Endothelial cell of umbilical vein (primary cell): ENCODE measurements around the gene KIAA1210. TPM values are rescaled to one million over a fixed set of nuclear protein-coding genes. Genes with fewer than 3 reads are reported as not detected.

ENCODE experiments used
- BruUV-seq: library from RNA; stranded (reverse); fragments of 400-500 nt; replicated peaks from 2 replicates; lab custom pipeline; 2021; lab: Mats Ljungman, UMichigan
- CTCF ChIA-PET: fragments of 300-600, 350-600 bp; sonication (Branson Sonifier 250); formaldehyde crosslinking; loops from one replicate; lab custom pipeline; 2021; ENCODE audit warnings: antibody characterized with exemption, inconsistent platforms; lab: Charles Lee
- POLR2A ChIA-PET: fragments of 300-600, 350-600 bp; sonication (Branson Sonifier 250); formaldehyde crosslinking; loops from one replicate; lab custom pipeline; 2021; ENCODE audit warnings: antibody characterized with exemption, inconsistent platforms; lab: Charles Lee
- DNase-seq: peaks from one replicate; pipeline ENCODE4 v3.0.0-alpha.2; 2011; ENCODE audit warnings: low read depth, low spot score
- FAIRE-seq: peaks from 2 replicates; lab custom pipeline; 2011; peaks lifted over from hg19 to GRCh38; lab: Jason Lieb, UNC
- H2AFZ ChIP-seq: 2 replicates; pipeline ENCODE4 v1.6.0; 2012; ENCODE audit warnings: low read depth, low read length, control low read depth, inconsistent platforms
- H3K27ac ChIP-seq: 2 replicates; pipeline ENCODE4 v1.5.1; 2011; ENCODE audit warnings: low read depth, mild to moderate bottlenecking, control low read depth, low read length, moderate library complexity; ENCODE audit not compliant: insufficient read depth
- H3K27me3 ChIP-seq, 2 experiments: 2 replicates each; pipeline versions ENCODE4 v1.6.0 to v1.6.1; 2011; ENCODE audit warnings: low read length in 2 of 2, mixed read lengths in 1 of 2; ENCODE audit not compliant: control insufficient read depth in 2 of 2, insufficient read depth in 2 of 2
- H3K36me3 ChIP-seq, 2 experiments: 2 replicates in 1 of 2; 3 replicates in 1 of 2; pipeline ENCODE4 v1.5.1; 2011; ENCODE audit warnings: low read length in 2 of 2, mild to moderate bottlenecking in 1 of 2, moderate library complexity in 1 of 2; ENCODE audit not compliant: control insufficient read depth in 2 of 2, insufficient read depth in 2 of 2; ENCODE audit errors: extremely low read depth in 1 of 2
- H3K4me1 ChIP-seq: 3 replicates; pipeline ENCODE4 v1.5.1; 2011; ENCODE audit warnings: mild to moderate bottlenecking, low read length; ENCODE audit not compliant: control insufficient read depth, insufficient read depth; ENCODE audit errors: extremely low read depth
- H3K4me2 ChIP-seq: 2 replicates; pipeline ENCODE4 v1.6.1; 2011; ENCODE audit warnings: low read length, control low read depth, mixed read lengths; ENCODE audit not compliant: insufficient read depth
- H3K4me3 ChIP-seq, 3 experiments: fragments of 200-600 bp in 1 of 3; sonication (generic), shearing (Covaris generic) in 1 of 3; replicated peaks in 1 of 3; 2 replicates each; pipeline ENCODE4 v1.5.1; 2011 to 2016; ENCODE audit warnings: control low read depth in 3 of 3, low read length in 3 of 3, mild to moderate bottlenecking in 2 of 3, inconsistent platforms in 1 of 3, low read depth in 1 of 3, moderate library complexity in 1 of 3; ENCODE audit not compliant: insufficient read depth in 1 of 3
- H3K79me2 ChIP-seq: 2 replicates; pipeline ENCODE4 v1.6.0; 2012; ENCODE audit warnings: low read length, inconsistent platforms; ENCODE audit not compliant: control insufficient read depth, insufficient read depth
- H3K9ac ChIP-seq: replicated peaks from 2 replicates; pipeline ENCODE3; 2011; ENCODE audit warnings: low read length, control low read depth; ENCODE audit not compliant: insufficient read depth; ENCODE audit errors: extremely low read depth
- H3K9me1 ChIP-seq: replicated peaks from 3 replicates; pipeline ENCODE4 v1.6.0; 2011; ENCODE audit warnings: mild to moderate bottlenecking, low read length; ENCODE audit not compliant: control insufficient read depth, insufficient read depth; ENCODE audit errors: extremely low read depth
- H3K9me3 ChIP-seq: replicated peaks from 2 replicates; pipeline ENCODE4 v1.5.1; 2012; ENCODE audit warnings: low read length, inconsistent platforms; ENCODE audit not compliant: control insufficient read depth, insufficient read depth
- H4K20me1 ChIP-seq: replicated peaks from 2 replicates; pipeline ENCODE3; 2011; ENCODE audit warnings: mild to moderate bottlenecking, low read length; ENCODE audit not compliant: control insufficient read depth, insufficient read depth; ENCODE audit errors: extremely low read depth
- FOS ChIP-seq: IDR thresholded peaks from 2 replicates; pipeline ENCODE4 v1.6.1; 2011; ENCODE audit warnings: mild to moderate bottlenecking, low read length, moderate library complexity, borderline replicate concordance; ENCODE audit not compliant: insufficient read depth
- JUN ChIP-seq: IDR thresholded peaks from 2 replicates; pipeline ENCODE4 v1.6.1; 2011; ENCODE audit warnings: borderline replicate concordance, low read depth; ENCODE audit not compliant: insufficient read length, insufficient read depth
- MYC ChIP-seq: IDR thresholded peaks from one replicate; pipeline ENCODE4 v1.6.1; 2011; ENCODE audit warnings: mild to moderate bottlenecking, low read depth, low read length
- POLR2A ChIP-seq: IDR thresholded peaks from 2 replicates; pipeline ENCODE4 v1.6.1; 2012; ENCODE audit warnings: low read depth, mild to moderate bottlenecking, control low read depth, low read length
- POLR2AphosphoS5 ChIP-seq: IDR thresholded peaks from 2 replicates; pipeline ENCODE4 v1.6.1; 2012; ENCODE audit warnings: low read depth, mild to moderate bottlenecking, control low read depth, low read length, moderate library complexity; ENCODE audit not compliant: insufficient read depth
- dilution Hi-C: fragments of 300-500 bp; cut with MboI; formaldehyde crosslinking; loops from one replicate; pipeline ENCODE4 v1.15.0; 2019; ENCODE audit warnings: low sequenced_read_pairs; ENCODE audit not compliant: extremely low pct_ligation_motif_present
- intact Hi-C: fragments of 100-400 bp; cut with micrococcal nuclease; formaldehyde crosslinking; loops from one replicate; pipeline ENCODE4 v1.10.0; 2022
- polyA plus RNA-seq, 4 experiments: library from polyadenylated mRNA; depleted of rRNA in 3 of 4; stranded (reverse) in 3 of 4; unstranded in 1 of 4; fragments of >200 nt; gene quantifications; 2 replicates each; pipeline versions ENCODE4 v1.2.1 to v1.2.3, GENCODE V29; 2011 to 2012; ENCODE audit warnings: missing spikeins in 1 of 4
- total RNA-seq: library from RNA; stranded (reverse); gene quantifications from 2 replicates; pipeline ENCODE4 v1.2.3, GENCODE V29; 2021
- TF ChIP-seq, protein P1 (sequence below), 2 donors: IDR thresholded peaks; 1 replicate in 1 of 2; 2 replicates in 1 of 2; pipeline ENCODE4 v1.5.1; 2011; ENCODE audit warnings: low read length in 2 of 2, mild to moderate bottlenecking in 2 of 2, moderate library complexity in 2 of 2, control low read depth in 1 of 2, inconsistent platforms in 1 of 2, low read depth in 1 of 2; ENCODE audit not compliant: insufficient read depth in 1 of 2; ENCODE audit errors: extremely low read depth in 1 of 2
- TF ChIP-seq, protein P2 (sequence below): IDR thresholded peaks from 2 replicates; pipeline ENCODE4 v1.6.1; 2011; ENCODE audit not compliant: insufficient read depth, insufficient read length

KIAA1210 gene
- total and polyA plus RNA-seq, 2 donors (not counting 3 experiments of a cell fraction or from before 2014, with no cell fraction given), result not detected

GRCh38 chrX:119121341-119121740 lies 6.3 kb downstream of the KIAA1210 start:
- CTCF ChIA-PET, result interaction anchor here (1.2 to 4.3 kb wide), 2 partner anchors 11 to 73 kb away, joined by 3 to 36 read pairs; no protein-coding TSS in a partner anchor
- FAIRE-seq, result no peak

GRCh38 chrX:119118780-119119395 lies 8.7 kb downstream of the KIAA1210 start:
- Histone ChIP-seq H3K4me1 (no peaks in the 10 kb centered on the region), H3K27me3 (peaks cover 0 to 3% of the 10 kb centered on the region in 2 experiments), H3K27ac (no peak overlapping the region), H2AFZ (no peak overlapping the region), H3K4me3 (no peak overlapping the region), H3K4me2 (no peak overlapping the region), H3K9me1 (no peaks in the 10 kb centered on the region), H3K9ac (no peak overlapping the region), H3K9me3 (no peaks in the 10 kb centered on the region), H3K36me3 (no peaks in the 10 kb centered on the region), H4K20me1 (no peaks in the 10 kb centered on the region), H3K79me2 (no peaks in the 10 kb centered on the region)
- TF ChIP-seq, protein P1, sequence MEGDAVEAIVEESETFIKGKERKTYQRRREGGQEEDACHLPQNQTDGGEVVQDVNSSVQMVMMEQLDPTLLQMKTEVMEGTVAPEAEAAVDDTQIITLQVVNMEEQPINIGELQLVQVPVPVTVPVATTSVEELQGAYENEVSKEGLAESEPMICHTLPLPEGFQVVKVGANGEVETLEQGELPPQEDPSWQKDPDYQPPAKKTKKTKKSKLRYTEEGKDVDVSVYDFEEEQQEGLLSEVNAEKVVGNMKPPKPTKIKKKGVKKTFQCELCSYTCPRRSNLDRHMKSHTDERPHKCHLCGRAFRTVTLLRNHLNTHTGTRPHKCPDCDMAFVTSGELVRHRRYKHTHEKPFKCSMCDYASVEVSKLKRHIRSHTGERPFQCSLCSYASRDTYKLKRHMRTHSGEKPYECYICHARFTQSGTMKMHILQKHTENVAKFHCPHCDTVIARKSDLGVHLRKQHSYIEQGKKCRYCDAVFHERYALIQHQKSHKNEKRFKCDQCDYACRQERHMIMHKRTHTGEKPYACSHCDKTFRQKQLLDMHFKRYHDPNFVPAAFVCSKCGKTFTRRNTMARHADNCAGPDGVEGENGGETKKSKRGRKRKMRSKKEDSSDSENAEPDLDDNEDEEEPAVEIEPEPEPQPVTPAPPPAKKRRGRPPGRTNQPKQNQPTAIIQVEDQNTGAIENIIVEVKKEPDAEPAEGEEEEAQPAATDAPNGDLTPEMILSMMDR (IDR thresholded peaks at IDR 0.05; ENCODE audit: extremely low read depth in 1 of 2, insufficient read depth in 1 of 2, low read depth in 1 of 2, low read length in 2 of 2), result peak; percentile 61
- TF ChIP-seq MYC, result no peak
- no peak for TF ChIP-seq FOS
- no peak for TF ChIP-seq POLR2A
- no peak for TF ChIP-seq JUN
- no TSS peak for BruUV-seq
- ChIA-PET CTCF (interaction anchor here (0.6 to 4.3 kb wide), 19 partner anchors 9 to 394 kb away, joined by 3 to 36 read pairs (median 3); partner anchors contain the start of genes KIAA1210 and SLC25A5), POLR2A (no interaction called here)
- intact Hi-C loops, result loop anchor here (1.0 to 2.0 kb wide), 4 partner anchors 62 to 147 kb away; no protein-coding TSS in a partner anchor
- peak; percentile 93 for FAIRE-seq
- DNase-seq, result peak; percentile 60
- dilution Hi-C loops, result no loop called here

More at GRCh38 chrX:119121341-119121740, 6.3 kb downstream of the KIAA1210 start:
- intact Hi-C loops (no loop called here), dilution Hi-C loops (no loop called here)
- no peaks in the 10 kb centered on the region for H3K4me1 ChIP-seq
- no peaks in the 10 kb centered on the region for H3K9me3 ChIP-seq
- no peaks in the 10 kb centered on the region for H3K79me2 ChIP-seq
- no peak for DNase-seq
- POLR2A ChIA-PET, result no interaction called here
- H3K9ac ChIP-seq, result no peak overlapping the region
- H3K27me3 ChIP-seq, result no peaks in the 10 kb centered on the region
- H4K20me1 ChIP-seq, result no peaks in the 10 kb centered on the region
- H3K4me3 ChIP-seq, result no peak overlapping the region
- TF ChIP-seq, protein P2, sequence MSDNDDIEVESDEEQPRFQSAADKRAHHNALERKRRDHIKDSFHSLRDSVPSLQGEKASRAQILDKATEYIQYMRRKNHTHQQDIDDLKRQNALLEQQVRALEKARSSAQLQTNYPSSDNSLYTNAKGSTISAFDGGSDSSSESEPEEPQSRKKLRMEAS, result no peak
- no peak for TF ChIP-seq POLR2AphosphoS5
- H3K36me3 ChIP-seq, result no peaks in the 10 kb centered on the region
- H3K27ac ChIP-seq, result no peak overlapping the region
- H3K9me1 ChIP-seq, result no peaks in the 10 kb centered on the region
- no peak overlapping the region for H3K4me2 ChIP-seq
- BruUV-seq, result no TSS peak
- no peak overlapping the region for H2AFZ ChIP-seq
